ENCODE data around the gene RANGRF.

- TF ChIP-seq, protein P1, sequence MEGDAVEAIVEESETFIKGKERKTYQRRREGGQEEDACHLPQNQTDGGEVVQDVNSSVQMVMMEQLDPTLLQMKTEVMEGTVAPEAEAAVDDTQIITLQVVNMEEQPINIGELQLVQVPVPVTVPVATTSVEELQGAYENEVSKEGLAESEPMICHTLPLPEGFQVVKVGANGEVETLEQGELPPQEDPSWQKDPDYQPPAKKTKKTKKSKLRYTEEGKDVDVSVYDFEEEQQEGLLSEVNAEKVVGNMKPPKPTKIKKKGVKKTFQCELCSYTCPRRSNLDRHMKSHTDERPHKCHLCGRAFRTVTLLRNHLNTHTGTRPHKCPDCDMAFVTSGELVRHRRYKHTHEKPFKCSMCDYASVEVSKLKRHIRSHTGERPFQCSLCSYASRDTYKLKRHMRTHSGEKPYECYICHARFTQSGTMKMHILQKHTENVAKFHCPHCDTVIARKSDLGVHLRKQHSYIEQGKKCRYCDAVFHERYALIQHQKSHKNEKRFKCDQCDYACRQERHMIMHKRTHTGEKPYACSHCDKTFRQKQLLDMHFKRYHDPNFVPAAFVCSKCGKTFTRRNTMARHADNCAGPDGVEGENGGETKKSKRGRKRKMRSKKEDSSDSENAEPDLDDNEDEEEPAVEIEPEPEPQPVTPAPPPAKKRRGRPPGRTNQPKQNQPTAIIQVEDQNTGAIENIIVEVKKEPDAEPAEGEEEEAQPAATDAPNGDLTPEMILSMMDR (IDR thresholded peaks at IDR 0.05 in 8 of 11, conservative IDR thresholded peaks at IDR 0.05 in 3 of 11) = no peak
- no peak for TF ChIP-seq POLR2A (IDR thresholded peaks at IDR 0.05)
- TF ChIP-seq POLR2AphosphoS5 (IDR thresholded peaks at IDR 0.05) = no peak
These were observed 23.8 kb downstream of the RANGRF start for GRCh38 chr17:8312251-8312650.

Measured in spleen (tissue), 7 donors.